Suprapubic skin (tissue), 3 donors: ENCODE data around the gene TASOR2.

Source experiments
- POLR2A ChIP-seq, 2 donors: fragments of 450-650 bp; IDR thresholded peaks; one replicate each; pipeline ENCODE4 v1.6.1; 2017; ENCODE audit warnings: antibody characterized with exemption in 2 of 2, mild to moderate bottlenecking in 2 of 2, moderate library complexity in 2 of 2
- TF ChIP-seq, protein P1 (sequence below), 2 donors: fragments of 200-600 bp in 1 of 2; fragments of 450-650 bp in 1 of 2; sonication (generic) in 1 of 2; IDR thresholded peaks; one replicate each; pipeline ENCODE4 v1.5.1; 2016 to 2019; ENCODE audit warnings: antibody characterized with exemption in 2 of 2, mild to moderate bottlenecking in 1 of 2, moderate library complexity in 1 of 2

- TF ChIP-seq, protein P1, sequence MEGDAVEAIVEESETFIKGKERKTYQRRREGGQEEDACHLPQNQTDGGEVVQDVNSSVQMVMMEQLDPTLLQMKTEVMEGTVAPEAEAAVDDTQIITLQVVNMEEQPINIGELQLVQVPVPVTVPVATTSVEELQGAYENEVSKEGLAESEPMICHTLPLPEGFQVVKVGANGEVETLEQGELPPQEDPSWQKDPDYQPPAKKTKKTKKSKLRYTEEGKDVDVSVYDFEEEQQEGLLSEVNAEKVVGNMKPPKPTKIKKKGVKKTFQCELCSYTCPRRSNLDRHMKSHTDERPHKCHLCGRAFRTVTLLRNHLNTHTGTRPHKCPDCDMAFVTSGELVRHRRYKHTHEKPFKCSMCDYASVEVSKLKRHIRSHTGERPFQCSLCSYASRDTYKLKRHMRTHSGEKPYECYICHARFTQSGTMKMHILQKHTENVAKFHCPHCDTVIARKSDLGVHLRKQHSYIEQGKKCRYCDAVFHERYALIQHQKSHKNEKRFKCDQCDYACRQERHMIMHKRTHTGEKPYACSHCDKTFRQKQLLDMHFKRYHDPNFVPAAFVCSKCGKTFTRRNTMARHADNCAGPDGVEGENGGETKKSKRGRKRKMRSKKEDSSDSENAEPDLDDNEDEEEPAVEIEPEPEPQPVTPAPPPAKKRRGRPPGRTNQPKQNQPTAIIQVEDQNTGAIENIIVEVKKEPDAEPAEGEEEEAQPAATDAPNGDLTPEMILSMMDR (IDR thresholded peaks at IDR 0.05), result no peak
- no peak for TF ChIP-seq POLR2A (IDR thresholded peaks at IDR 0.05)
Measured at GRCh38 chr10:5644930-5645329, 39.7 kb upstream of the TASOR2 start.
